ENCODE measurements around the gene LRRN4CL.
A peak's percentile ranks its signal among the peaks of the same experiment; 100 is the strongest.

Gene LRRN4CL

GRCh38 chr11:62648185-62648966, 41.0 kb downstream of the LRRN4CL start:
- DNase-seq (ENCODE audit: low read depth in 2 of 3, low spot score in 1 of 3) = no peak

GRCh38 chr11:62647609-62648005, 41.7 kb downstream of the LRRN4CL start:
- no peak for DNase-seq (ENCODE audit: low read depth in 2 of 3, low spot score in 1 of 3)

DNA sequence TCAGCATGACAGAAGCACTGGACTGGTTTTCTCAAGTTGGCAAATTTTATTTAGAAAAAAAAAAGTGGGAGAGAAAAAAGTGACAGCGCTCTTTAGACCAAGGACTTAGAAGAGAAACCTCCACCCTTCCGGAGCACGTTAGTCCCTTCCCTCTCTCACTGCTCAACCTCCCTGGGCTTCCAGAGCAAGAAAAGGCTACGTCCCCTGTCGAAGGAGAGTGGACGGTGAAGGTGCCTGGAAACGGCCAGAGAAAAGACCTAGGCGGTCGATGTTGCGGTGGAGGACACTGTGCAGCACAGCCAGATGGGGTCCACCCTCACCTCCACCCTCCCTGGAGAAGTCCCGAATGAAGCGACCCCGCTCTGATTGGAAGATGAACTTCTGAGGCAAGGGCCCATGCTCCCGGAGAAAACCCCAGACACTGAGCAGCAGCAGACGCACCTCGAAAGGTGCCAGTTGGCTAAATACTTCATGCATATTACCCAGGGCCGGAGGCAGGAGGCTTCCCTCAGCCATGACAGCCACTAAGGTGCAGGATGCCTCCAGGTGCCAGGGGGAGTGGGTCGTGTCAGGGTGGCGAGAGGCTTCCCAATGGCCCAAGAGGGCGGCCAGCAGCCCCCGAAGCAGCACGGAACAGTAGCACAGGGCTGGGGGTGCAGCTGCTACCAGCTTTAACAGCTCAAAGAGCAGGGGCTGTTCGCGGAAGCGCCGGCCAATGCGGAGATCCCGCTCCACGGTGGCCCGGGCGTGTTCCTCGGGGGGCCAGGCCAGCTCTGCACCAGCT, 42.3 kb downstream of the LRRN4CL start:
- DNase-seq (ENCODE audit: low read depth in 2 of 3, low spot score in 1 of 3) = no peak

DNA sequence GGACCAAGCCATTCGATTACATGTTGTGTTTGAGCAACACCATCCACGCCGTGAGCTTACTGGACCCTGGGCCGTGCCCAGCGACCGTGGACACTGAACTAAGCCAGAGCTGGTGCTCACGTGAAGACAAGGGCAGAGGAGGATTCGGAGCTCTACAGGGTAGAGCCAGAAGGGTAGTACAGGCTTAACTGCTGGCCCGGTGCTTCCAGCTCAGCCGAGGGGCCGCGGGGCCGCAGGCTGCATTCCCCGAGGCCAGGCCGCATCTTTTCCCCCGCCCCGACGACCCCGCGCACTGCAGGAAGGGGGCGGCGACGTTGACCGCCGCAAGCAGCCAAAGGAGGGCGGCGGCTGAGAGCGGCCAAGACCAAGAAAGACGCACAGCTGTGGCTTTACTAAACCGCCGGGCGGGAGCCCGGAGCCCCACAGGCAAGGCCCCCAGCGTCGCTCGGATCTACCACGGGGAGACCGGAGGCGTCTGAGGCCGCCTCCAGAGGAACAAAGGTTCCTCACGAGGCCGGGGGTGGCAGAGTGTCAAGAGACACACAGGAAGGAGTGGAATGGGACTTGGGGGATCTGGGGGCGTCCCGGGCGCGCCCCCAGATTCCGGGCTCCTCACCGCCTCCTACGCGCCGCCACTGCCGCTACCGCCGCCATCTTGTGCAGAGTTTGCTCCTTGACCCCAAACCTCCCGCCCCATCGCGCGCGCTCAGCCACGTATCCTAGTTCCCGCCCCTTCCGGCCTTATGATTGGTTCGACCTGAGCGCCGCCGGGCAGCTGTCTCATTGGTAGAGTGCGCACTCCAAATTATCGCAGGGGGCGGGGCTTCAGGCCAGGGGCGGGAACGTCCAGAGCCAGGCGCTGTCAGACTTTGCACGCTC, 43.1 kb downstream of the LRRN4CL start, which contains the start of gene GANAB:
Gene GANAB (minus strand): TSS at position 668 of the 879 bp plus-strand sequence. CDS start 14 bp downstream, at position 654.
- DNase-seq (ENCODE audit: low read depth in 2 of 3, low spot score in 1 of 3) = peak; percentile 99 to 100 (median 99)

DNA sequence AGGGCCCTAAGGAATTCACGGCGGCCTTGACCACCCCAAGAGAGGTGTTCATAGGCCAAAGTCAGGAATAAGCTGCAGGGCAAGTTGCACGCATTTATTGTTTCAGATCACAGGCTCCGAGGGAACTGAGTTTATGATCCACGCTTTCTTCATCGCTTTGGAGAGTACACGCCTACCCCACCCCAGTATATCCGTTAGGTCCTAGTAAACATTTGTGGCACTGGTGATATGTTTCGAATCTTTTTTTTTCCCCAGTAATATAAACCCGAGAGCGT, 43.7 kb downstream of the LRRN4CL start:
- DNase-seq (ENCODE audit: low read depth in 2 of 3, low spot score in 1 of 3) = no peak

DNA sequence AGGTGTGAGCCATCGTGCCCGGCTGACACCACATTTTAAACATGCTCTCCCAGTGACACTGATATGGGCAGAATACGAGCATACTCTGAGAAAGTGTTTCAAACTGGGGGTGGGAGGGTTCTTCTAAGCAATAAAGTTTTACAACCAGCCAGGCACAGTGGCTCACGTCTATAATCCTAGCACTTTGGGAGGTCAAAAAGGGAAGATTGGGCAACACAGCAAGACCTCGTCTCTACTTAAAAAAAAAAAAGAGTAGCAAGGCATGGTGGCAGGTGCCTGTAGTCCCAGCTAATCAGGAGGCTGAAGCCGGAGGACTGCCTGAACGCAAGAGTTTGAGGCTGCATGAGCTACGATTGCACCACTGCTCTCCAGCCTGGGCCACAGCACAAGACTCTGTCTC, 45.1 kb downstream of the LRRN4CL start:
- no peak for DNase-seq (ENCODE audit: low read depth in 2 of 3, low spot score in 1 of 3)
